ENCODE results near the gene PAQR9.

Gene PAQR9

GRCh38 chr3:142961539-142961938 is 1.9 kb downstream of the PAQR9 start:
- TF ChIP-seq EZH2 (IDR thresholded peaks at IDR 0.05; ENCODE audit: borderline replicate concordance, low read length) = no peak
- TF ChIP-seq, protein P1, sequence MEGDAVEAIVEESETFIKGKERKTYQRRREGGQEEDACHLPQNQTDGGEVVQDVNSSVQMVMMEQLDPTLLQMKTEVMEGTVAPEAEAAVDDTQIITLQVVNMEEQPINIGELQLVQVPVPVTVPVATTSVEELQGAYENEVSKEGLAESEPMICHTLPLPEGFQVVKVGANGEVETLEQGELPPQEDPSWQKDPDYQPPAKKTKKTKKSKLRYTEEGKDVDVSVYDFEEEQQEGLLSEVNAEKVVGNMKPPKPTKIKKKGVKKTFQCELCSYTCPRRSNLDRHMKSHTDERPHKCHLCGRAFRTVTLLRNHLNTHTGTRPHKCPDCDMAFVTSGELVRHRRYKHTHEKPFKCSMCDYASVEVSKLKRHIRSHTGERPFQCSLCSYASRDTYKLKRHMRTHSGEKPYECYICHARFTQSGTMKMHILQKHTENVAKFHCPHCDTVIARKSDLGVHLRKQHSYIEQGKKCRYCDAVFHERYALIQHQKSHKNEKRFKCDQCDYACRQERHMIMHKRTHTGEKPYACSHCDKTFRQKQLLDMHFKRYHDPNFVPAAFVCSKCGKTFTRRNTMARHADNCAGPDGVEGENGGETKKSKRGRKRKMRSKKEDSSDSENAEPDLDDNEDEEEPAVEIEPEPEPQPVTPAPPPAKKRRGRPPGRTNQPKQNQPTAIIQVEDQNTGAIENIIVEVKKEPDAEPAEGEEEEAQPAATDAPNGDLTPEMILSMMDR (IDR thresholded peaks at IDR 0.05; ENCODE audit: low read length) = no peak
- H3K4me3 ChIP-seq (ENCODE audit: low read depth, low read length, poor library complexity, severe bottlenecking) = no peak overlapping the region
- H3K27me3 ChIP-seq (ENCODE audit: insufficient read depth, low read length) = no peaks in the 10 kb centered on the region
- no peaks in the 10 kb centered on the region for H3K36me3 ChIP-seq (ENCODE audit: insufficient read depth, low read length)
- H3K9me3 ChIP-seq (ENCODE audit: low read length) = no peaks in the 10 kb centered on the region
- no peaks in the 10 kb centered on the region for H3K4me1 ChIP-seq (ENCODE audit: insufficient read depth, low read length, severe bottlenecking)
- H3K27ac ChIP-seq (ENCODE audit: low read depth, low read length, poor library complexity, severe bottlenecking) = no peak overlapping the region
- H4K20me1 ChIP-seq (ENCODE audit: insufficient read depth, low read length) = no peaks in the 10 kb centered on the region
- H2AFZ ChIP-seq (ENCODE audit: low read length) = no peak overlapping the region
- H3K9ac ChIP-seq (ENCODE audit: low read length) = no peak overlapping the region
- H3F3A ChIP-seq (ENCODE audit: insufficient read depth, low read length) = no peaks in the 10 kb centered on the region
- H3K9me2 ChIP-seq (ENCODE audit: low read depth, low read length) = no peaks in the 10 kb centered on the region
- H3K4me2 ChIP-seq (ENCODE audit: low read length) = no peak overlapping the region
- no peaks in the 10 kb centered on the region for H3K79me2 ChIP-seq (ENCODE audit: insufficient read depth, low read length)

GRCh38 chr3:142960322-142960850 is 3.1 kb downstream of the PAQR9 start:
- Histone ChIP-seq H3K9ac (ENCODE audit: low read length) (no peak overlapping the region), H4K20me1 (ENCODE audit: insufficient read depth, low read length) (no peaks in the 10 kb centered on the region), H3K27me3 (ENCODE audit: insufficient read depth, low read length) (no peaks in the 10 kb centered on the region), H3K4me2 (ENCODE audit: low read length) (no peak overlapping the region), H3K4me1 (ENCODE audit: insufficient read depth, low read length, severe bottlenecking) (no peaks in the 10 kb centered on the region), H3K79me2 (ENCODE audit: insufficient read depth, low read length) (no peaks in the 10 kb centered on the region), H3F3A (ENCODE audit: insufficient read depth, low read length) (no peaks in the 10 kb centered on the region), H2AFZ (ENCODE audit: low read length) (no peak overlapping the region), H3K9me2 (ENCODE audit: low read depth, low read length) (no peaks in the 10 kb centered on the region), H3K36me3 (ENCODE audit: insufficient read depth, low read length) (no peaks in the 10 kb centered on the region), H3K9me3 (ENCODE audit: low read length) (no peaks in the 10 kb centered on the region), H3K4me3 (ENCODE audit: low read depth, low read length, poor library complexity, severe bottlenecking) (no peak overlapping the region), H3K27ac (ENCODE audit: low read depth, low read length, poor library complexity, severe bottlenecking) (no peak overlapping the region)
- TF ChIP-seq EZH2 (IDR thresholded peaks at IDR 0.05; ENCODE audit: borderline replicate concordance, low read length) = no peak
- TF ChIP-seq, protein P1 (IDR thresholded peaks at IDR 0.05; ENCODE audit: low read length) = no peak

- H3K9ac ChIP-seq (ENCODE audit: low read length) = no peak overlapping the region
- H3K9me3 ChIP-seq (ENCODE audit: low read length) = no peaks in the 10 kb centered on the region
- H3K36me3 ChIP-seq (ENCODE audit: insufficient read depth, low read length) = no peaks in the 10 kb centered on the region
- H3K27ac ChIP-seq (ENCODE audit: low read depth, low read length, poor library complexity, severe bottlenecking) = no peak overlapping the region
- H3K9me2 ChIP-seq (ENCODE audit: low read depth, low read length) = no peaks in the 10 kb centered on the region
- no peak overlapping the region for H2AFZ ChIP-seq (ENCODE audit: low read length)
- TF ChIP-seq, protein P1 (IDR thresholded peaks at IDR 0.05; ENCODE audit: low read length) = no peak
- TF ChIP-seq EZH2 (IDR thresholded peaks at IDR 0.05; ENCODE audit: borderline replicate concordance, low read length) = no peak
- H3K4me2 ChIP-seq (ENCODE audit: low read length) = no peak overlapping the region
- H3K27me3 ChIP-seq (ENCODE audit: insufficient read depth, low read length) = no peaks in the 10 kb centered on the region
- H3K79me2 ChIP-seq (ENCODE audit: insufficient read depth, low read length) = no peaks in the 10 kb centered on the region
- no peak overlapping the region for H3K4me3 ChIP-seq (ENCODE audit: low read depth, low read length, poor library complexity, severe bottlenecking)
- no peaks in the 10 kb centered on the region for H3K4me1 ChIP-seq (ENCODE audit: insufficient read depth, low read length, severe bottlenecking)
- no peaks in the 10 kb centered on the region for H3F3A ChIP-seq (ENCODE audit: insufficient read depth, low read length)
- H4K20me1 ChIP-seq (ENCODE audit: insufficient read depth, low read length) = no peaks in the 10 kb centered on the region
These were observed 4.8 kb downstream of the PAQR9 start for GRCh38 chr3:142958707-142959106.
